Cardiac muscle cell (in vitro differentiated cells and primary cell): ENCODE measurements around the gene RXFP4. TPM values are rescaled to one million over a fixed set of nuclear protein-coding genes. Genes with fewer than 3 reads are reported as not detected.
A peak's percentile ranks its signal among the peaks of the same experiment; 100 is the strongest.

Source experiments
- DNase-seq, 2 donors: peaks; one replicate each; pipeline versions ENCODE4 v3.0.0 to v3.0.0-alpha.2; 2010 to 2017; ENCODE audit warnings: low read depth in 1 of 2, low spot score in 1 of 2
- H3K27ac ChIP-seq: fragments of 200-600 bp; sonication (generic); 2 replicates; pipeline ENCODE4 v1.5.1; 2016
- H3K27me3 ChIP-seq: fragments of 200-600 bp; sonication (generic); 2 replicates; pipeline ENCODE4 v1.6.0; 2016; ENCODE audit warnings: control low read depth
- H3K36me3 ChIP-seq: fragments of 200-600 bp; sonication (generic); 2 replicates; pipeline ENCODE4 v1.5.1; 2016; ENCODE audit warnings: control low read depth
- H3K4me1 ChIP-seq: fragments of 200-600 bp; sonication (generic); 2 replicates; pipeline ENCODE4 v1.8.1; 2017; ENCODE audit warnings: low read depth, mild to moderate bottlenecking, mixed run types
- H3K4me3 ChIP-seq: fragments of 200-600 bp; sonication (generic); 2 replicates; pipeline ENCODE4 v1.5.1; 2016; ENCODE audit warnings: mild to moderate bottlenecking
- H3K9me3 ChIP-seq: fragments of 200-600 bp; sonication (generic); 2 replicates; pipeline ENCODE4 v1.5.1; 2017; ENCODE audit warnings: low read depth, mild to moderate bottlenecking, control low read depth
- polyA plus RNA-seq: library from polyadenylated mRNA; unstranded; fragments of >200 nt; fragmentation: Nextera tagmentation; extraction: Ambion mirVana; gene quantifications from 2 replicates; pipeline ENCODE4 v1.2.1, GENCODE V29; 2016
- total RNA-seq: library from RNA; depleted of rRNA; stranded (reverse); fragments of >200 nt; gene quantifications from 2 replicates; pipeline ENCODE4 v1.2.3, GENCODE V29; 2016
- TF ChIP-seq, protein P1 (sequence below): IDR thresholded peaks from 2 replicates; pipeline ENCODE4 v1.5.1; 2012; ENCODE audit warnings: low read depth, mild to moderate bottlenecking, low read length

Gene RXFP4
- total and polyA plus RNA-seq, 2 experiments from 2014 or later: 0.33 TPM; not detected in 1

DNA sequence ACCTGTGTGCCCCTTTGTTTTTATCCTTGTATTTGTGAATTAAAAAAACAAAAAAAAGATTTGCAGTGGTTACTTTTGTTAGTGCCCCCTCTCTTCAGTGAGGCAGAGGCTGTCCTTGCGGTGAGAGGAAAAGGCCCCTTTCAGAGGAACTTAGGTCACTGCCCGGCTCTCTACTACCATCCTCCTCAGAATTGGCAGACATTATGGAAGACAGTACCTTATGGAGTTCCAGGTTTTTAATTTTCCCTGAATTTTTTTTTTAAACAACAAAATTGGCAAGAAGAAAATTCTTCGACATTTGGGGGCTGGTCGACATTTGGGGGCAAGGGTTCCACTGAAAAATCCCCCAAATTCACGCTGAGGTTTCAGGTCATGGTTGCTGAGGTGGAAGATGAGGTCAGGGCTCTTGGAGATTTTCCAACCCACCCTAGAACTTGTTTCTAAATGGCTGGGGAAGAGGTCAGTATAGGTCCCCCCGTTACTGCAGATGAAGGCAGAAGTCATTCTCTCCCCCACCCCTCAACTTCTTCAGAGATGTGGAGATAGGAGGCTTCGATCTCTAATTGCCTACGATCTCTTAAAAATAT lies 5.3 kb downstream of the RXFP4 start:
- Histone ChIP-seq H3K36me3 (peaks cover 49% of the 10 kb centered on the region), H3K4me3 (no peak overlapping the region)
- TF ChIP-seq, protein P1, sequence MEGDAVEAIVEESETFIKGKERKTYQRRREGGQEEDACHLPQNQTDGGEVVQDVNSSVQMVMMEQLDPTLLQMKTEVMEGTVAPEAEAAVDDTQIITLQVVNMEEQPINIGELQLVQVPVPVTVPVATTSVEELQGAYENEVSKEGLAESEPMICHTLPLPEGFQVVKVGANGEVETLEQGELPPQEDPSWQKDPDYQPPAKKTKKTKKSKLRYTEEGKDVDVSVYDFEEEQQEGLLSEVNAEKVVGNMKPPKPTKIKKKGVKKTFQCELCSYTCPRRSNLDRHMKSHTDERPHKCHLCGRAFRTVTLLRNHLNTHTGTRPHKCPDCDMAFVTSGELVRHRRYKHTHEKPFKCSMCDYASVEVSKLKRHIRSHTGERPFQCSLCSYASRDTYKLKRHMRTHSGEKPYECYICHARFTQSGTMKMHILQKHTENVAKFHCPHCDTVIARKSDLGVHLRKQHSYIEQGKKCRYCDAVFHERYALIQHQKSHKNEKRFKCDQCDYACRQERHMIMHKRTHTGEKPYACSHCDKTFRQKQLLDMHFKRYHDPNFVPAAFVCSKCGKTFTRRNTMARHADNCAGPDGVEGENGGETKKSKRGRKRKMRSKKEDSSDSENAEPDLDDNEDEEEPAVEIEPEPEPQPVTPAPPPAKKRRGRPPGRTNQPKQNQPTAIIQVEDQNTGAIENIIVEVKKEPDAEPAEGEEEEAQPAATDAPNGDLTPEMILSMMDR: no peak

DNA sequence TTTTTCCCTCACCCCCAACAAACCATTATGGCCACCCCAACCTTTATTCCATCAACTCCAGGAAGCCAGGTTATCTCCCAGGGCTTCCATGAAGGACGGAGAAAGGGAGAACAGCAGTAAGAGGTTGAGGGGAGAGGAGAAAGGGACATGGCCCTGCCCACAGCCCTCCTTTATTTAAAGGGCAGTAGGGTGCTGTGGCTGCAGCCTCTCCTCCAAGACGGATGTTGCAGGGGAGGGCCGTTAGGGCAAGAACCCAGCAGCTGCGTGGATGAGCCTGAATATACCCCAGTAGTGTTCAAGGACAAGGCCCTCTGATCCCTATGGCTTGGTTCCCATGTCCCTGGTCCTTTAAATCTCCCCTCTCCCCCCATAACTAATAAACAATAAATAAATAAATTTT lies 5.9 kb downstream of the RXFP4 start:
- no peak overlapping the region for H3K4me3 ChIP-seq
- no peaks in the 10 kb centered on the region for H3K27me3 ChIP-seq
- peaks cover 55% of the 10 kb centered on the region for H3K36me3 ChIP-seq
- no peaks in the 10 kb centered on the region for H3K4me1 ChIP-seq
- TF ChIP-seq, protein P1: no peak
- H3K27ac ChIP-seq: peak overlapping the region; percentile 81
- H3K9me3 ChIP-seq: no peaks in the 10 kb centered on the region
- no peak for DNase-seq

More for the DNA sequence above, 5.3 kb downstream of the RXFP4 start:
- H3K27me3 ChIP-seq: no peaks in the 10 kb centered on the region
- no peaks in the 10 kb centered on the region for H3K9me3 ChIP-seq
- H3K27ac ChIP-seq: peak overlapping the region; percentile 81
- no peaks in the 10 kb centered on the region for H3K4me1 ChIP-seq
- no peak for DNase-seq

DNA sequence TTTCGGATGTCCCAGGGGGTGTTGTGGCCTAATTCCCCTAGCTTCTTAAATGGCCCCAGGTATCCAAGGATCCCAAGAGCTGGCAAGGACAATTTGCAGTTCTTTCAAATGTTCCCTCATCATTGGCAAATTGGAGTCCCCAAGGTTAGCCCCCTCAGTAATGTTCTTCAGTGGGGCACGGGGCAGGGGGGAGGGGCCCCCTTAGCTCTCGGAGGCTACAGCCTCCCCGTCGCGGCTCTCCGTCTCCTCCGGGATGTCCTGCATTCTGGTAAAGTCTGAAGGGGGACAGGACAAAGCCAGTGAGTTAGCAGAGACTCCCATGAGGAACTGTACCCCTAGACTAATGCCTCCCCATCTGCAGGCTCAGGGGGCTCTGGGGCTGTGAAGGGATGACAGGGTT lies 6.3 kb downstream of the RXFP4 start:
- no peak for DNase-seq
- Histone ChIP-seq H3K4me1 (no peaks in the 10 kb centered on the region), H3K27ac (peak overlapping the region; percentile 81), H3K9me3 (no peaks in the 10 kb centered on the region), H3K27me3 (no peaks in the 10 kb centered on the region), H3K36me3 (peaks cover 59% of the 10 kb centered on the region), H3K4me3 (no peak overlapping the region)
- TF ChIP-seq, protein P1: no peak

DNA sequence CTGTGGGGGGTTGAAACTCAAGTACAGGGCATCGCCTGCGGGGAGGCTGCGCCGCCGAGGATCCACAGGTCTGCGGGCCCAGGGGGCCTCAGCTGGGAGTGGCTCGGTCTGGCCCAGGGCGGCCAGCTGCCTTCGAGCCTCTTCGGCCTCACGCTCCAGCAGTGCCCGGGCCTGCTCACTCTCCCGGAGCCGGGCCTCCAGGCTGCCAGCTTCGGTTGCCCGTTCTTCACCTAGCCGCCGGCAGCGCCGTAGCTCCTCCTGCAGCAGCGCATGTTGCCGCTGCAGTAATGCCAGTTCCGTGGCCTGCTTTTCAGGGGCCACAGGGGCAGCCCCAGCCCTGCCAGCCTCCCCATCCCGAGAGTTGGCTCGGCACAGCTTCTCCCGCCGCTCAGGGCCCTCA lies 9.4 kb downstream of the RXFP4 start:
- no peaks in the 10 kb centered on the region for H3K4me1 ChIP-seq
- H3K27ac ChIP-seq: no peak overlapping the region
- H3K27me3 ChIP-seq: no peaks in the 10 kb centered on the region
- H3K4me3 ChIP-seq: no peak overlapping the region
- TF ChIP-seq, protein P1: no peak
- H3K36me3 ChIP-seq: peaks cover 79% of the 10 kb centered on the region
- DNase-seq: no peak
- no peaks in the 10 kb centered on the region for H3K9me3 ChIP-seq

DNA sequence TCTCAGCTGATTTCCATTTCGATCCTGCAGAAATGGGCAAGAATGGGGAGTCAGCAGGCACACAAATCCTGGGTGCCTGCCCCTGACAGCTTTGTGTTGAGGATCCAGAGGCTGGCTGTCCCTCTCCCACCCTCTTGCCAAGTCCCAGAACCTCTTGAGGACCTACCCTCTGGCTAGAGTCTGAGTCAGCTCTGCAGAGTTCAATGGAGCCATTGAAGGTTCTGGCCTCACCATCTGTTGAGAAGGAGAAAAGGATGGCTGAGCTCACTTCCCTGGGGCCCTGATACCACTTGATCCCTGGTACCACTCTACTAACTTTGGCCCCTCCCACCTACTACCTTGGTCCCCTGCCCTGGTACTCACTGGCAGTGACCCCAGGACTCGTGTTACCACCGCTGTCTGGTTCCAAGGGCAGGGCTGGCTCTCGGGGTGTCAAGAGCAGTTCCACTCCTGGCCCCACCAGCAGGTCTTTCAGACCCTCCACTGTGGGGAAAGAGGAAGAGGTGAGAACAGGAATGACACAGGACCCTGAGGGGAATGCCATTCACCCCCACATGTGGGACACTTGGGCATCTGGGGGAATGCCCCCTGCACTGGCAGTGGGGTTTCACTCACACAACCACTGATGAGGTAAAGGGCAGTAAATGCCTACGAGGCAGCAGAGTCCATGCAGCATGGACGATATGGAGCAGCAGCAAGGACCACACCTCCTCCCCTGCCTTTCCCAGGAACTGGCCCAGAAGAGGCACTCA lies 10.5 kb downstream of the RXFP4 start:
- no peaks in the 10 kb centered on the region for H3K4me1 ChIP-seq
- H3K9me3 ChIP-seq: no peaks in the 10 kb centered on the region
- no peak overlapping the region for H3K4me3 ChIP-seq
- H3K36me3 ChIP-seq: peaks cover 82% of the 10 kb centered on the region
- no peak overlapping the region for H3K27ac ChIP-seq
- DNase-seq: no peak
- no peaks in the 10 kb centered on the region for H3K27me3 ChIP-seq
- TF ChIP-seq, protein P1: no peak
